Dendritic cell treated with granulocyte-macrophage colony-stimulating factor and Interleukin-4, amounts not matched to agents 40 ng/mL and 50 ng/mL, for 4 days (primary cell): ENCODE measurements around the gene PTPN13.

Source experiments
- H3K27ac Mint-ChIP-seq: one replicate; pipeline ENCODE4 v1.8.0; 2022; ENCODE audit warnings: mild to moderate bottlenecking, mixed read lengths
- H3K27me3 Mint-ChIP-seq: one replicate; pipeline ENCODE4 v1.8.0; 2022; ENCODE audit warnings: mild to moderate bottlenecking, mixed read lengths
- H3K36me3 Mint-ChIP-seq: one replicate; pipeline ENCODE4 v1.8.0; 2022; ENCODE audit warnings: low read depth, mixed read lengths
- H3K4me1 Mint-ChIP-seq: one replicate; pipeline ENCODE4 v1.8.0; 2022; ENCODE audit warnings: low read depth, mixed read lengths
- H3K4me3 Mint-ChIP-seq: one replicate; pipeline ENCODE4 v1.8.0; 2022; ENCODE audit warnings: mild to moderate bottlenecking, moderate library complexity, mixed read lengths
- H3K9me3 Mint-ChIP-seq: one replicate; pipeline ENCODE4 v1.8.0; 2022; ENCODE audit warnings: mixed read lengths
- intact Hi-C: fragments of 100-400 bp; cut with micrococcal nuclease; formaldehyde crosslinking; loops from one replicate; pipeline ENCODE4 v1.15.0; 2022

PTPN13 gene

GRCh38 chr4:86593688-86594558 is at the start of gene PTPN13:
TSS of gene PTPN13 (plus strand) at chr4:86594315. CDS start at chr4:86635257, 40,942 bp downstream.
- intact Hi-C loops = loop anchor here (5.0 kb wide), 1 partner anchor 303 kb away; no protein-coding TSS in a partner anchor
- Mint-ChIP-seq H3K4me1 (peaks cover 20% of the 10 kb centered on the region), H3K27ac (peak within 1 kb of the TSS; percentile 23), H3K9me3 (no peaks in the 10 kb centered on the region), H3K36me3 (no peaks in the 10 kb centered on the region), H3K27me3 (peaks cover 42% of the 10 kb centered on the region), H3K4me3 (peak within 1 kb of the TSS; percentile 76)

GRCh38 chr4:86547140-86547539 is 47.0 kb upstream of the PTPN13 start:
- intact Hi-C loops = no loop called here
- peaks cover 7% of the 10 kb centered on the region for H3K9me3 Mint-ChIP-seq
- H3K4me3 Mint-ChIP-seq = no peak overlapping the region
- H3K36me3 Mint-ChIP-seq = no peaks in the 10 kb centered on the region
- peaks cover 17% of the 10 kb centered on the region for H3K4me1 Mint-ChIP-seq
- H3K27ac Mint-ChIP-seq = no peak overlapping the region
- peaks cover 58% of the 10 kb centered on the region for H3K27me3 Mint-ChIP-seq

- Mint-ChIP-seq H3K4me3 (no peak overlapping the region), H3K4me1 (peaks cover 10% of the 10 kb centered on the region), H3K27ac (no peak overlapping the region), H3K9me3 (peaks cover 7% of the 10 kb centered on the region), H3K27me3 (peaks cover 57% of the 10 kb centered on the region), H3K36me3 (no peaks in the 10 kb centered on the region)
- intact Hi-C loops = no loop called here
These were observed 44.8 kb upstream of the PTPN13 start for GRCh38 chr4:86549163-86549788.

GRCh38 chr4:86551387-86551786 is 42.7 kb upstream of the PTPN13 start:
- H3K4me3 Mint-ChIP-seq = no peak overlapping the region
- no peaks in the 10 kb centered on the region for H3K36me3 Mint-ChIP-seq
- H3K9me3 Mint-ChIP-seq = peaks cover 7% of the 10 kb centered on the region
- intact Hi-C loops = no loop called here
- peaks cover 46% of the 10 kb centered on the region for H3K27me3 Mint-ChIP-seq
- no peak overlapping the region for H3K27ac Mint-ChIP-seq
- peaks cover 11% of the 10 kb centered on the region for H3K4me1 Mint-ChIP-seq

GRCh38 chr4:86554646-86555045 is 39.5 kb upstream of the PTPN13 start:
- Mint-ChIP-seq H3K36me3 (no peaks in the 10 kb centered on the region), H3K4me1 (peaks cover 15% of the 10 kb centered on the region), H3K27me3 (peaks cover 37% of the 10 kb centered on the region), H3K27ac (no peak overlapping the region), H3K4me3 (no peak overlapping the region), H3K9me3 (no peaks in the 10 kb centered on the region)
- intact Hi-C loops = no loop called here

GRCh38 chr4:86556791-86557415 is 37.2 kb upstream of the PTPN13 start:
- H3K4me3 Mint-ChIP-seq = no peak overlapping the region
- H3K27ac Mint-ChIP-seq = no peak overlapping the region
- no peaks in the 10 kb centered on the region for H3K9me3 Mint-ChIP-seq
- H3K4me1 Mint-ChIP-seq = peaks cover 24% of the 10 kb centered on the region
- no peaks in the 10 kb centered on the region for H3K36me3 Mint-ChIP-seq
- peaks cover 31% of the 10 kb centered on the region for H3K27me3 Mint-ChIP-seq
- intact Hi-C loops = no loop called here

- H3K4me1 Mint-ChIP-seq = peaks cover 26% of the 10 kb centered on the region
- intact Hi-C loops = no loop called here
- no peaks in the 10 kb centered on the region for H3K36me3 Mint-ChIP-seq
- H3K9me3 Mint-ChIP-seq = no peaks in the 10 kb centered on the region
- H3K27ac Mint-ChIP-seq = no peak overlapping the region
- H3K27me3 Mint-ChIP-seq = peaks cover 28% of the 10 kb centered on the region
- H3K4me3 Mint-ChIP-seq = no peak overlapping the region
These were observed 36.6 kb upstream of the PTPN13 start for GRCh38 chr4:86557526-86557925.

GRCh38 chr4:86558258-86558657 is 35.9 kb upstream of the PTPN13 start:
- intact Hi-C loops = no loop called here

GRCh38 chr4:86558797-86559196 is 35.3 kb upstream of the PTPN13 start:
- H3K36me3 Mint-ChIP-seq = no peaks in the 10 kb centered on the region
- intact Hi-C loops = no loop called here
- no peak overlapping the region for H3K4me3 Mint-ChIP-seq
- H3K9me3 Mint-ChIP-seq = no peaks in the 10 kb centered on the region
- peaks cover 26% of the 10 kb centered on the region for H3K4me1 Mint-ChIP-seq
- no peak overlapping the region for H3K27ac Mint-ChIP-seq
- peaks cover 17% of the 10 kb centered on the region for H3K27me3 Mint-ChIP-seq

More at GRCh38 chr4:86558258-86558657, 35.9 kb upstream of the PTPN13 start:
- H3K4me3 Mint-ChIP-seq = no peak overlapping the region
- peaks cover 26% of the 10 kb centered on the region for H3K4me1 Mint-ChIP-seq
- H3K36me3 Mint-ChIP-seq = no peaks in the 10 kb centered on the region
- H3K27me3 Mint-ChIP-seq = peaks cover 21% of the 10 kb centered on the region
- H3K9me3 Mint-ChIP-seq = no peaks in the 10 kb centered on the region
- no peak overlapping the region for H3K27ac Mint-ChIP-seq

- H3K4me3 Mint-ChIP-seq = no peak overlapping the region
- H3K4me1 Mint-ChIP-seq = peaks cover 16% of the 10 kb centered on the region
- peaks cover 10% of the 10 kb centered on the region for H3K27me3 Mint-ChIP-seq
- H3K9me3 Mint-ChIP-seq = no peaks in the 10 kb centered on the region
- intact Hi-C loops = no loop called here
- H3K36me3 Mint-ChIP-seq = no peaks in the 10 kb centered on the region
- H3K27ac Mint-ChIP-seq = no peak overlapping the region
These were observed 33.7 kb upstream of the PTPN13 start for GRCh38 chr4:86560447-86560846.

GRCh38 chr4:86561256-86561655 is 32.9 kb upstream of the PTPN13 start:
- Mint-ChIP-seq H3K4me1 (peaks cover 23% of the 10 kb centered on the region), H3K9me3 (no peaks in the 10 kb centered on the region), H3K27me3 (peaks cover 10% of the 10 kb centered on the region), H3K27ac (no peak overlapping the region), H3K36me3 (no peaks in the 10 kb centered on the region), H3K4me3 (no peak overlapping the region)
- intact Hi-C loops = no loop called here

- Mint-ChIP-seq H3K4me1 (peaks cover 19% of the 10 kb centered on the region), H3K36me3 (no peaks in the 10 kb centered on the region)
These were observed 30.7 kb upstream of the PTPN13 start for GRCh38 chr4:86563416-86563815.

GRCh38 chr4:86564795-86565194 is 29.3 kb upstream of the PTPN13 start:
- Mint-ChIP-seq H3K36me3 (no peaks in the 10 kb centered on the region), H3K27ac (no peak overlapping the region), H3K27me3 (peaks cover 3% of the 10 kb centered on the region)

More at GRCh38 chr4:86563416-86563815, 30.7 kb upstream of the PTPN13 start:
- intact Hi-C loops = no loop called here
- Mint-ChIP-seq H3K4me3 (no peak overlapping the region), H3K27me3 (peaks cover 7% of the 10 kb centered on the region), H3K9me3 (no peaks in the 10 kb centered on the region), H3K27ac (no peak overlapping the region)

GRCh38 chr4:86565651-86566050 is 28.5 kb upstream of the PTPN13 start:
- Mint-ChIP-seq H3K36me3 (no peaks in the 10 kb centered on the region), H3K27me3 (peaks cover 3% of the 10 kb centered on the region), H3K4me3 (no peak overlapping the region), H3K9me3 (no peaks in the 10 kb centered on the region), H3K4me1 (peaks cover 19% of the 10 kb centered on the region), H3K27ac (no peak overlapping the region)
- intact Hi-C loops = no loop called here

More at GRCh38 chr4:86564795-86565194, 29.3 kb upstream of the PTPN13 start:
- Mint-ChIP-seq H3K9me3 (no peaks in the 10 kb centered on the region), H3K4me1 (peaks cover 19% of the 10 kb centered on the region), H3K4me3 (no peak overlapping the region)
- intact Hi-C loops = no loop called here
